ENCODE measurements around the gene ZCCHC13.

GRCh38 chrX:74321191-74321590 lies 17.2 kb downstream of the ZCCHC13 start:
- TF ChIP-seq CTCF (IDR thresholded peaks at IDR 0.05; ENCODE audit: insufficient read depth, low read length) (no peak), REST (IDR thresholded peaks at IDR 0.05; ENCODE audit: insufficient replicate concordance, low read depth) (no peak), POLR2AphosphoS5 (IDR thresholded peaks at IDR 0.05; ENCODE audit: low read depth) (no peak), GABPA (IDR thresholded peaks at IDR 0.05; ENCODE audit: low read depth) (no peak), SPI1 (IDR thresholded peaks at IDR 0.05; ENCODE audit: borderline replicate concordance, low read depth) (no peak)

All from HL-60 (cell line).